Thymus (tissue), 11 donors: ENCODE measurements around the gene ISOC1. TPM values are rescaled to one million over a fixed set of nuclear protein-coding genes. Genes with fewer than 3 reads are reported as not detected.
A peak's percentile ranks its signal among the peaks of the same experiment; 100 is the strongest.

ENCODE experiments used
- DNase-seq, 9 donors: peaks; one replicate each; pipeline ENCODE4 v3.0.0-alpha.2; 2013; ENCODE audit warnings: low spot score in 9 of 9, low read depth in 6 of 9, missing footprints in 1 of 9
- H3K27ac ChIP-seq, 2 donors: one replicate each; pipeline ENCODE4 v1.5.1; 2013; ENCODE audit warnings: control low read depth in 1 of 2, low read depth in 1 of 2, low read length in 1 of 2, mild to moderate bottlenecking in 1 of 2, moderate library complexity in 1 of 2
- H3K27me3 ChIP-seq, 2 donors: one replicate each; pipeline ENCODE4 v1.5.1; 2013; ENCODE audit warnings: low read length in 1 of 2; ENCODE audit not compliant: control insufficient read depth in 2 of 2, insufficient read depth in 1 of 2
- H3K36me3 ChIP-seq, 2 donors: one replicate each; pipeline ENCODE4 v1.5.1; 2013; ENCODE audit warnings: low read length in 1 of 2, mild to moderate bottlenecking in 1 of 2, moderate library complexity in 1 of 2; ENCODE audit not compliant: control insufficient read depth in 2 of 2, insufficient read depth in 2 of 2
- H3K4me1 ChIP-seq, 2 donors: one replicate each; pipeline ENCODE4 v1.5.1; 2013; ENCODE audit warnings: low read length in 2 of 2; ENCODE audit not compliant: control insufficient read depth in 2 of 2, insufficient read depth in 2 of 2
- H3K4me3 ChIP-seq, 2 donors: one replicate each; pipeline ENCODE4 v1.5.1; 2013; ENCODE audit warnings: low read length in 2 of 2, control low read depth in 1 of 2, mild to moderate bottlenecking in 1 of 2
- H3K9me3 ChIP-seq, 2 donors: one replicate each; pipeline ENCODE4 v1.5.1; 2013; ENCODE audit warnings: low read length in 1 of 2, mild to moderate bottlenecking in 1 of 2; ENCODE audit not compliant: control insufficient read depth in 2 of 2, insufficient read depth in 1 of 2
- WGBS: extraction: QIAGEN DNeasy Blood & Tissue Kit; methylation state at CpG from one replicate; pipeline ENCODE4 v1.1.7; 2013; 5-methylcytosine and 5-hydroxymethylcytosine counted together
- polyA plus RNA-seq: library from polyadenylated mRNA; stranded (reverse); fragments of 200-250 nt; gene quantifications from one replicate; pipeline ENCODE4 v1.2.3, GENCODE V29; 2013
- total RNA-seq: library from RNA; stranded (reverse); fragments of 120-200 nt; gene quantifications from one replicate; pipeline ENCODE4 v1.2.4, GENCODE V29; 2013
- donor health status: healthy.

The ISOC1 gene
- total and polyA plus RNA-seq, 2 donors, result 21.5 to 29.0 TPM

DNA sequence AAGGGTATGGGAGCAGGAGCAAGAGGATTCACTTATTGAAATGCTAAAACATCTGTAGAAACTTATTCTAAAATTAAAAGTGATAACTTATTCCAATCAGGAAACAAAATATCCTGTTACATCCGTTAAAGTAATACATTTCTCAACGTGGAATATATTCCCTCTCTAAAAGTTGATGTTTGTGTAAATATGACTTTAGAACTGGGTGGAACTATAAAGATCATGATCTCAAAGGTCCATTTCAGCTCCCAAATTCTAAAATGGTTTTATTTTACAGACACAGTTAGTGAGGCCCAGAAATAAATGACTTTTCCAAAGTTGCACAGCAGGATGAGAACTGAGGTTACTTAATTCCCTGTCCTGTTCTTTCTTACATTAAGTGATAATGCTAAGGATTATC is 21.1 kb downstream of the ISOC1 start:
- Histone ChIP-seq H3K27ac (no peak overlapping the region), H3K4me1 (no peaks in the 10 kb centered on the region), H3K9me3 (no peaks in the 10 kb centered on the region), H3K27me3 (no peaks in the 10 kb centered on the region), H3K4me3 (no peak overlapping the region), H3K36me3 (peaks cover 3 to 9% of the 10 kb centered on the region in 2 donors)
- no peak for DNase-seq
- WGBS, result 96% methylated on average over 2 of the region's 2 CpGs

DNA sequence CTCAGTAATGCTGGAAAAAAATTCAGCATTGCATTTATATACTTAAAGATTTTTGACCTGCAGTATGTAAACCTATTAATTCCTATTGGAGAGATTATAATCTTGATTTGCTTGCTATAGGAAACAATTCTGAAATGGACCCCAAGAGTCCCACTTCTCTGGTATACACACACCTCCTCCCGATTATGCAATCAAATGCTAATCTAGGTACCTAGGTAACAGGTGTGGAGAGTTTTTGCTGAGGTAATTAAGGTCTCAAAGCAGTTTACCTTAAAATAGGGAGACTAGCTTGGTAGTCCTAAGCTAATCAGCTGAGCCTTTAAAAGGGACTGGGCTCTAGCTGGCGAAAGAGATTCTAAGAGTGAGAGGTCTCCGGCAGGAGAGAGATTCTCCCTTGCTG is 22.2 kb downstream of the ISOC1 start:
- H3K4me3 ChIP-seq, result no peak overlapping the region
- DNase-seq, result no peak
- H3K27ac ChIP-seq, result no peak overlapping the region
- peaks cover 3 to 9% of the 10 kb centered on the region in 2 donors for H3K36me3 ChIP-seq
- no peaks in the 10 kb centered on the region for H3K27me3 ChIP-seq
- WGBS, result 97% methylated on average over 3 of the region's 3 CpGs
- no peaks in the 10 kb centered on the region for H3K4me1 ChIP-seq
- no peaks in the 10 kb centered on the region for H3K9me3 ChIP-seq

DNA sequence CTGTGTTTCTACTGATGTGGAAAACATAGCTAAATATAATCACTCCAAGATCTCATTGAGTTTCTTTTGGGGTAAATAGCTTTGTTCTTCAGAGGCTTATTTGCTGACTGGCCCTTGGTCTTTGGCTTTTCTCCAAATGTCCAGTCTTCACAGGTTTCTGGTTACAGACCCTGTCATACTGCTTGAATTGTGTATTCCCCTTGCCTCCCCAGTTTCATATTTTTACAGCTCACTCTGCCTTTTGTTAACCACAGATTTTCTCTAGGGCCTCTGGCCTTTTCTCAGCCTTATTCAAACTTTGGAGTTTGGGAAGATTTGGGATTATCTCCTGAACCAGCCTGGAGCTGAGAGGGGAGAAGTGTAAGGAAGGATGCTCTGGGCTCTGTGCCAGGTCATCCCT is 23.9 kb downstream of the ISOC1 start:
- H3K9me3 ChIP-seq, result no peaks in the 10 kb centered on the region
- no peak for DNase-seq

DNA sequence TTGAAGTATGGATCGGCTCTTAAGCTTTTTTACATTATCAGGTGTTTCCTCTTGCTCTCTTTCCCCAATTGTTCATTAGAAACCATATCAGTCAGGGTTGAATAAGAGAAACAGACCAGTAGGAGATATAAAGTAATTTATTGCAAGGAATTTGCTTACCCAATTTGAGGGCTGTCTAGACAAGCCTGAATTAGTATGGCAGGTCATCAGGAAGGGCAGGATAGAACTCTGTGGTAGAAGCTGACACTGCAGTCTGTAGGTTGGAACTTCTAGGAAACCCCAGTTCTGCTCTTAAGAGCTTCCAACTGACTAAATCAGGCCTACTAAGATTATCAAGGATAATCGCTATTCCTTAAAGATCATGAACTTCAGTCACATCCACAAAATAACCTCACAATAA is 24.3 kb downstream of the ISOC1 start:
- DNase-seq, result no peak
- Histone ChIP-seq H3K4me3 (no peak overlapping the region), H3K27ac (no peak overlapping the region), H3K9me3 (no peaks in the 10 kb centered on the region), H3K4me1 (no peaks in the 10 kb centered on the region), H3K27me3 (no peaks in the 10 kb centered on the region), H3K36me3 (peaks cover 0 to 3% of the 10 kb centered on the region in 2 donors)
- WGBS, result 96% methylated on average over 2 of the region's 2 CpGs

More for the DNA sequence above, 23.9 kb downstream of the ISOC1 start:
- Histone ChIP-seq H3K4me3 (no peak overlapping the region), H3K4me1 (no peaks in the 10 kb centered on the region), H3K27me3 (no peaks in the 10 kb centered on the region), H3K36me3 (peaks cover 0 to 3% of the 10 kb centered on the region in 2 donors), H3K27ac (no peak overlapping the region)

DNA sequence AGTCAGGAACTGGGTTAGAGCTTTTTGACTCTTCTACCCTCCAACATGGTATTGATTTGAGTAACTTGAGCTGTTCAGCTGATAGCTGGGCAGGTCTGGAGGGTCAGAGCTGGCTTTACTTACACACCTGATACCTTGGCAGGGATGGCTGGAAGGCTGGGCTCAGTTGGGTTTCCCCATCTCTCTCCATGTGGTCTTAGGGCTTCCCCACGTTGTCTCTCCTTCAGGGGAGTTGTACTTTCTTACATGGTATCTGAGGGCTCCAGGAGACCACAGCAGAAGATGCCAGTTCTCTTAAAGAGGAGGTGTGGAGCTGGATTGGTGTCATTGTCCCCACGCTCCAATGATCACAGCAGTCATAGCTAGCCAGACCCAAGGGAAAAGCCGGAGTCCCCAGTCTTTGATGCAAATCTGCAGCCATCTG is 25.6 kb downstream of the ISOC1 start:
- Histone ChIP-seq H3K4me3 (no peak overlapping the region), H3K36me3 (peaks cover 0 to 3% of the 10 kb centered on the region in 2 donors), H3K9me3 (no peaks in the 10 kb centered on the region), H3K27ac (no peak overlapping the region), H3K27me3 (no peaks in the 10 kb centered on the region), H3K4me1 (no peaks in the 10 kb centered on the region)
- DNase-seq, result no peak
- WGBS, result 97% methylated on average over 3 of the region's 3 CpGs

DNA sequence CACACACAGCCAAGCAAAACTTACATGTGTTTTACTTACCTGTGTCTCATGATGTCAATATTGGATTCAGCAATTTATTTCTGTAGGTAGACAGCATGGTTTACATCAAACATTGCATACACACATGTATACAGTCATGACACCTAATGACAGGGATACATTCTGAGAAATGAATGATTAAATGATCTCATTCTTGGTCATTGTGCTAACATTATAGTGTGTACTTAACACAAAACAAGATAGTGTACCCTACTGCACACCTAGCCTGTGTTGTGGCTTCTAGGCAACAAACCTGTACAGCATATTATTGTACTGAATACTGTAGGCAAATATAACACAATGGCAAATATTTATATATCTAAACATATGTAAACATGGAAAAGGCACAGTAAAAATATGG is 28.0 kb downstream of the ISOC1 start:
- DNase-seq, result no peak
- Histone ChIP-seq H3K9me3 (no peaks in the 10 kb centered on the region), H3K27me3 (no peaks in the 10 kb centered on the region), H3K4me1 (no peaks in the 10 kb centered on the region), H3K4me3 (no peak overlapping the region), H3K36me3 (no peaks in the 10 kb centered on the region), H3K27ac (no peak overlapping the region)

DNA sequence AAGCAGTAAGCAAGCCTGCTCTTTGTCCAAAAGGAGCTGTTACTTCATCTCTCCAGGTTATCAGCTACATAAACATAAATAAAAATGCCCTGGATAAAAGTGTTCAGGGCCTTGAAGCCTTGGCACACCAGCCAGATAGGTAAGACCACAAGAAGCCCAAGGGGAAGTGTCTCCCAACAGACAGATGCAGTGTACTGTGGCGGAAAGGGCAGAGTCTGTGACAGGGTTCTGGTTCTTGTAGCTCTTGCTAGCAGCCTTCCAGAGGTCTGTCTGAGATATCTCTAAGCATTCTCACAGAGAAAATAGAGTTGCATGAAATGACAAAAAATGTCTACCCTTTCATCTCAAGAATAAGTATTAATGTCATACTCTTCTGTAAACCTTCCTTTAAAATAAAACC is 30.1 kb downstream of the ISOC1 start:
- Histone ChIP-seq H3K27me3 (no peaks in the 10 kb centered on the region), H3K9me3 (no peaks in the 10 kb centered on the region), H3K27ac (no peak overlapping the region), H3K4me3 (no peak overlapping the region), H3K36me3 (no peaks in the 10 kb centered on the region), H3K4me1 (no peaks in the 10 kb centered on the region)
- whole genome bisulfite sequencing, result 95% methylated on average over 1 of the region's 1 CpG
- no peak for DNase-seq

DNA sequence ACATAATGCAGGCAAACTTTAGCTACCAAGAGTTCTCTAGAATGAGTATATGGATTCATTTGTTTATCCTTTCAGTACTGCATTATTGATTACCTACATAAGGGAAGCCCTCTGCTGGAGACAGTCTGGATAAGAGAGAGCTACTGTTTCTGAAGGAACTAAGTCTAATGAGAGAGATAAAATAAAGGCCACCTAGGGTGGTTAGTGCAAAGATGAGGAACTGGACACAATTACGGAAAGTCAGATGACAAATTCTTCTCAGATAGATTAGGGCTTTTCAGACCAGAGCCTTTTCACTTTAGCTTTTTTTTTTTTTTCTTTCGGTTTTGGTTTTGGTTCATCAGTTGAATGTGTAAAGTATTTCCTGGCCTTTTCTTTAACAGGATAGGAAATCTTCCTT is 31.3 kb downstream of the ISOC1 start:
- WGBS, result 63% methylated on average over 2 of the region's 2 CpGs
- DNase-seq, result peak in 1 of 9 donors; percentile 4
- Histone ChIP-seq H3K9me3 (no peaks in the 10 kb centered on the region), H3K27me3 (no peaks in the 10 kb centered on the region), H3K4me1 (no peaks in the 10 kb centered on the region), H3K4me3 (no peak overlapping the region), H3K27ac (no peak overlapping the region), H3K36me3 (no peaks in the 10 kb centered on the region)

DNA sequence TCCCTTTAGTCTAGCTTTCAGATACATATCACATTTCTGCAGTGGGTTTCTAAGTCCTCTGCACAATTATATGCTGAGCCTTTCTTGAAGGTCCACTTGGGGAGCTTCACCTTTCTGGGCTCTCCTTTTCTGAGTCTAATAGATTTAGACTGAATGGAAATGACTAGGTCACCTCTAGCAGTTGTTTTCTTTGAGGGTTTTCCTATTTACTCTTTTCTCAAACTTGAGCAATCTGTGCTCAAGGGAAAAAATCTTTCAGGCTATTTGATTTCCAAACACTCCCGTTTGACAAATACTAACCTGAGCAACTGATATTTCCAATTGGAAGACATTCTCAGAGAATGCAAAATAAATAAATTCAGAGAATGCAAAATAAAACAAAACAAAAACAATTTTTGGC is 39.0 kb downstream of the ISOC1 start:
- Histone ChIP-seq H3K27me3 (no peaks in the 10 kb centered on the region), H3K4me1 (no peaks in the 10 kb centered on the region), H3K4me3 (no peak overlapping the region), H3K27ac (no peak overlapping the region), H3K9me3 (no peaks in the 10 kb centered on the region), H3K36me3 (no peaks in the 10 kb centered on the region)
- 96% methylated on average over 1 of the region's 1 CpG for WGBS
- no peak for DNase-seq

DNA sequence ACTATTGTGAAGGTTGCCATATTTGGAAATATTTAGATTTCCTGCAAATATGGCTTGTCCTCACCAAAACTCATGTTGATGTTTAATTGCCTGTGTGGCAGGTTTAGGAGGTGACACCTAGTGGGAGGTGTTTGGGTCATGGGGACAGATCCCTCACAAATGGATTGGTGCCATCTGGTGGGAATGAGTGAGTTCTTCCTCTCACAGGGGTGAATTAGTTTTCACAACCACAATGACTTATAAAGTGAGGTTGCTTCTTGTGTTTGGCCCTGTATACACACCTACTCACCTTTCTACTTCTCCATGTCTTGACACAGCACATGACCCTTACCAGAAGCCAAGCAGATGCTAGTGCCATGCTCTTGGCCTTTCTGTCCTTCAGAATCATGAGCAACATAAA is 41.1 kb downstream of the ISOC1 start:
- Histone ChIP-seq H3K27ac (no peak overlapping the region), H3K4me3 (no peak overlapping the region), H3K36me3 (no peaks in the 10 kb centered on the region), H3K9me3 (no peaks in the 10 kb centered on the region), H3K4me1 (no peaks in the 10 kb centered on the region), H3K27me3 (no peaks in the 10 kb centered on the region)
- peak in 2 of 9 donors; percentile 7 to 12 for DNase-seq
